H1 (cell line): ENCODE measurements around the gene CMKLR1. TPM values are rescaled to one million over a fixed set of nuclear protein-coding genes. Genes with fewer than 3 reads are reported as not detected.

Experiments
- BACH1 ChIP-seq: IDR thresholded peaks from 2 replicates; pipeline ENCODE4 v1.6.1; 2012; ENCODE audit warnings: low read length, improper control_type of control experiment
- CBX8 ChIP-seq: fragments of 300-800, 300-1000 bp; sonication (generic); IDR thresholded peaks from 2 replicates; pipeline ENCODE4 v1.7.1; 2016; ENCODE audit warnings: low read depth, low read length, borderline replicate concordance
- CHD2 ChIP-seq: IDR thresholded peaks from 2 replicates; pipeline ENCODE4 v1.6.1; 2012; ENCODE audit warnings: low read length, improper control_type of control experiment
- CHD7 ChIP-seq: fragments of 300-600 bp; sonication (generic); IDR thresholded peaks from 2 replicates; pipeline ENCODE4 v1.7.1; 2012; ENCODE audit warnings: low read length, moderate library complexity, mild to moderate bottlenecking, inconsistent platforms; ENCODE audit not compliant: insufficient replicate concordance
- CTCF ChIP-seq, 3 experiments: IDR thresholded peaks; 1 replicate in 2 of 3; 2 replicates in 1 of 3; pipeline versions ENCODE4 v1.5.1 to v1.6.1; 2011; ENCODE audit warnings: low read length in 3 of 3, mild to moderate bottlenecking in 3 of 3, inconsistent platforms in 2 of 3, low read depth in 1 of 3, moderate library complexity in 1 of 3; ENCODE audit not compliant: insufficient read depth in 1 of 3; ENCODE audit errors: control extremely low read depth in 1 of 3
- MAX ChIP-seq: IDR thresholded peaks from 2 replicates; pipeline ENCODE4 v1.6.1; 2012; ENCODE audit warnings: inconsistent platforms
- POLR2A ChIP-seq, 2 experiments: IDR thresholded peaks; 1 replicate in 1 of 2; 2 replicates in 1 of 2; pipeline ENCODE4 v1.6.1; 2011; ENCODE audit warnings: low read depth in 2 of 2, low read length in 2 of 2, mild to moderate bottlenecking in 2 of 2; ENCODE audit errors: control extremely low read depth in 1 of 2
- SIRT6 ChIP-seq: IDR thresholded peaks from one replicate; pipeline ENCODE4 v1.7.1; 2012; ENCODE audit warnings: low read length, inconsistent platforms
- SP2 ChIP-seq: IDR thresholded peaks from 2 replicates; pipeline ENCODE4 v1.6.1; 2012; ENCODE audit warnings: mild to moderate bottlenecking, low read length, inconsistent platforms
- SRF ChIP-seq: IDR thresholded peaks from 2 replicates; pipeline ENCODE4 v1.6.1; 2011; ENCODE audit warnings: mild to moderate bottlenecking, low read depth, low read length, moderate library complexity
- TEAD4 ChIP-seq: IDR thresholded peaks from 2 replicates; pipeline ENCODE4 v1.6.1; 2012; ENCODE audit warnings: low read depth, low read length, inconsistent platforms, mixed read lengths
- polyA plus RNA-seq, 7 experiments: library from polyadenylated mRNA; depleted of rRNA in 3 of 7; stranded (reverse) in 5 of 7; unstranded in 2 of 7; fragments of >200 nt in 5 of 7; fragments of 200-250 nt in 2 of 7; gene quantifications; 1 replicate in 5 of 7; 2 replicates in 1 of 7; 4 replicates in 1 of 7; pipeline versions ENCODE4 v1.2.1 to v1.2.3, GENCODE V29; 2011 to 2013; ENCODE audit warnings: missing spikeins in 2 of 7, mixed read lengths in 2 of 7
- total RNA-seq: library from RNA; stranded (reverse); fragmentation: NEBNext Ultra II Directional; extraction: Animal tissue kit (Norgen Biotek cat#: 25700); gene quantifications from 2 replicates; pipeline ENCODE4 v1.2.1, GENCODE V29; 2021

The CMKLR1 gene
- total and polyA plus RNA-seq, 2 of the 8 experiments (the other 6 are each of a cell fraction or from before 2014, with no cell fraction given) = 2.1 to 2.8 TPM

- TF ChIP-seq CHD7 (no peak), SIRT6 (no peak), BACH1 (no peak), SP2 (no peak), CHD2 (no peak), SRF (no peak), CTCF (IDR thresholded peaks at IDR 0.05; ENCODE audit: control extremely low read depth in 1 of 3, insufficient read depth in 1 of 3, low read depth in 1 of 3, low read length in 3 of 3) (no peak), CBX8 (no peak), MAX (no peak), POLR2A (IDR thresholded peaks at IDR 0.05; ENCODE audit: control extremely low read depth in 1 of 2, low read depth in 2 of 2, low read length in 2 of 2) (no peak), TEAD4 (no peak)
Observed at GRCh38 chr12:108307006-108307405, 32.1 kb downstream of the CMKLR1 start (continued).
